Spleen (tissue), 7 donors: Measurements from ENCODE around the gene OARD1.

ENCODE experiments used
- POLR2A ChIP-seq, 3 donors: fragments of 450-650 bp; IDR thresholded peaks; one replicate each; pipeline ENCODE4 v1.5.1; 2017; ENCODE audit warnings: antibody characterized with exemption in 3 of 3, mild to moderate bottlenecking in 1 of 3
- POLR2AphosphoS5 ChIP-seq, 3 donors: sonication (generic); formaldehyde crosslinking; IDR thresholded peaks; one replicate each; pipeline ENCODE4 v1.5.1; 2017; ENCODE audit warnings: antibody characterized with exemption in 3 of 3
- TF ChIP-seq, protein P1 (sequence below), 11 experiments: fragments of 200-600 bp in 7 of 11; fragments of 450-650 bp in 4 of 11; sonication (generic) in 4 of 11; IDR thresholded peaks in 8 of 11; conservative IDR thresholded peaks in 3 of 11; 1 replicate in 7 of 11; 2 replicates in 4 of 11; pipeline versions ENCODE4 v1.4.0 to v1.8.0; 2016 to 2021; ENCODE audit warnings: antibody characterized with exemption in 11 of 11, inconsistent platforms in 4 of 11, mild to moderate bottlenecking in 1 of 11
- donor health status: DM: no; HTN: no; CAD: no; lungs with moderate emphysema.
- donor health status: DM: no; HTN: no; CAD: no.
- donor health status: DM: no; HTN: no; CAD: no.

GRCh38 chr6:41092421-41093140 is 20.4 kb upstream of the OARD1 start:
- TF ChIP-seq POLR2A (IDR thresholded peaks at IDR 0.05) (no peak), POLR2AphosphoS5 (IDR thresholded peaks at IDR 0.05) (no peak)
- TF ChIP-seq, protein P1, sequence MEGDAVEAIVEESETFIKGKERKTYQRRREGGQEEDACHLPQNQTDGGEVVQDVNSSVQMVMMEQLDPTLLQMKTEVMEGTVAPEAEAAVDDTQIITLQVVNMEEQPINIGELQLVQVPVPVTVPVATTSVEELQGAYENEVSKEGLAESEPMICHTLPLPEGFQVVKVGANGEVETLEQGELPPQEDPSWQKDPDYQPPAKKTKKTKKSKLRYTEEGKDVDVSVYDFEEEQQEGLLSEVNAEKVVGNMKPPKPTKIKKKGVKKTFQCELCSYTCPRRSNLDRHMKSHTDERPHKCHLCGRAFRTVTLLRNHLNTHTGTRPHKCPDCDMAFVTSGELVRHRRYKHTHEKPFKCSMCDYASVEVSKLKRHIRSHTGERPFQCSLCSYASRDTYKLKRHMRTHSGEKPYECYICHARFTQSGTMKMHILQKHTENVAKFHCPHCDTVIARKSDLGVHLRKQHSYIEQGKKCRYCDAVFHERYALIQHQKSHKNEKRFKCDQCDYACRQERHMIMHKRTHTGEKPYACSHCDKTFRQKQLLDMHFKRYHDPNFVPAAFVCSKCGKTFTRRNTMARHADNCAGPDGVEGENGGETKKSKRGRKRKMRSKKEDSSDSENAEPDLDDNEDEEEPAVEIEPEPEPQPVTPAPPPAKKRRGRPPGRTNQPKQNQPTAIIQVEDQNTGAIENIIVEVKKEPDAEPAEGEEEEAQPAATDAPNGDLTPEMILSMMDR (IDR thresholded peaks at IDR 0.05 in 8 of 11, conservative IDR thresholded peaks at IDR 0.05 in 3 of 11), result peak in 2 of 11 experiments; percentile 17 to 28
